Colonic mucosa (tissue), 4 donors: ENCODE results near the gene ADPRM. TPM values are rescaled to one million over a fixed set of nuclear protein-coding genes. Genes with fewer than 3 reads are reported as not detected.
"Not testable (repeated sequence)": the region's sequence is repeated elsewhere in the genome, so short reads cannot be mapped to it uniquely, and the experiment has no call there.

ENCODE experiments used
- DNase-seq: peaks from one replicate; pipeline ENCODE4 v3.0.0-alpha.2; 2020
- H3K27ac ChIP-seq: fragments of 200-600 bp; one replicate; pipeline ENCODE4 v1.8.0; 2021
- H3K27me3 ChIP-seq: fragments of 200-600 bp; one replicate; pipeline ENCODE4 v1.8.0; 2021
- H3K36me3 ChIP-seq: fragments of 200-600 bp; one replicate; pipeline ENCODE4 v1.8.0; 2021
- H3K4me1 ChIP-seq: fragments of 200-600 bp; one replicate; pipeline ENCODE4 v1.8.0; 2021; ENCODE audit warnings: mild to moderate bottlenecking
- H3K4me3 ChIP-seq: fragments of 200-600 bp; one replicate; pipeline ENCODE4 v1.8.0; 2021
- H3K9ac ChIP-seq, 2 donors: one replicate each; pipeline ENCODE4 v1.7.0; 2013; ENCODE audit warnings: control low read depth in 2 of 2, low read depth in 2 of 2, low read length in 2 of 2
- H3K9me3 ChIP-seq: fragments of 200-600 bp; one replicate; pipeline ENCODE4 v1.8.0; 2021
- CTCF ChIP-seq: fragments of 200-600 bp; IDR thresholded peaks from one replicate; pipeline ENCODE4 v1.8.0; 2022; ENCODE audit warnings: antibody characterized with exemption, mild to moderate bottlenecking
- intact Hi-C: fragments of 100-400 bp; cut with DNase I; formaldehyde crosslinking; loops from one replicate; pipeline ENCODE4 v1.14.1; 2022
- total RNA-seq, 2 donors: library from RNA; stranded (reverse); fragmentation: NEBNext Ultra II Directional in 1 of 2; extraction: Animal tissue kit (Norgen Biotek cat#: 25700) in 1 of 2; gene quantifications; one replicate each; pipeline ENCODE4 v1.2.1, GENCODE V29; 2021
- donor health status: healthy.
- donor health status: DM: no; HTN: no; CAD: no.
- donor health status: DM: no; HTN: no; CAD: no.

ADPRM gene
- total RNA-seq, 2 donors from 2014 or later: 4.1 to 7.7 TPM

GRCh38 chr17:10681866-10682446 lies 15.4 kb upstream of the ADPRM start:
- Histone ChIP-seq H3K27ac (no peak overlapping the region), H3K4me3 (no peak overlapping the region), H3K27me3 (no peaks in the 10 kb centered on the region), H3K36me3 (peaks cover 8% of the 10 kb centered on the region), H3K4me1 (no peaks in the 10 kb centered on the region), H3K9me3 (no peaks in the 10 kb centered on the region), H3K9ac (no peak overlapping the region)
- DNase-seq: no peak
- TF ChIP-seq CTCF: no peak
- intact Hi-C loops: no loop called here

- no peak overlapping the region for H3K9ac ChIP-seq
- H3K27ac ChIP-seq: no peak overlapping the region
- peaks cover 8% of the 10 kb centered on the region for H3K36me3 ChIP-seq
- no peaks in the 10 kb centered on the region for H3K4me1 ChIP-seq
- intact Hi-C loops: no loop called here
- no peaks in the 10 kb centered on the region for H3K9me3 ChIP-seq
- no peak overlapping the region for H3K4me3 ChIP-seq
- H3K27me3 ChIP-seq: no peaks in the 10 kb centered on the region
- peak; percentile 20 for TF ChIP-seq CTCF
- DNase-seq: no peak
Measured at GRCh38 chr17:10683853-10684252, 13.5 kb upstream of the ADPRM start.

- no peak for DNase-seq
- TF ChIP-seq CTCF: no peak
- Histone ChIP-seq H3K27me3 (no peaks in the 10 kb centered on the region), H3K36me3 (peaks cover 8% of the 10 kb centered on the region), H3K9ac (no peak overlapping the region), H3K27ac (no peak overlapping the region), H3K4me3 (no peak overlapping the region), H3K9me3 (no peaks in the 10 kb centered on the region), H3K4me1 (no peaks in the 10 kb centered on the region)
- intact Hi-C loops: no loop called here
Measured at GRCh38 chr17:10687499-10687898, 9.9 kb upstream of the ADPRM start.

DNA sequence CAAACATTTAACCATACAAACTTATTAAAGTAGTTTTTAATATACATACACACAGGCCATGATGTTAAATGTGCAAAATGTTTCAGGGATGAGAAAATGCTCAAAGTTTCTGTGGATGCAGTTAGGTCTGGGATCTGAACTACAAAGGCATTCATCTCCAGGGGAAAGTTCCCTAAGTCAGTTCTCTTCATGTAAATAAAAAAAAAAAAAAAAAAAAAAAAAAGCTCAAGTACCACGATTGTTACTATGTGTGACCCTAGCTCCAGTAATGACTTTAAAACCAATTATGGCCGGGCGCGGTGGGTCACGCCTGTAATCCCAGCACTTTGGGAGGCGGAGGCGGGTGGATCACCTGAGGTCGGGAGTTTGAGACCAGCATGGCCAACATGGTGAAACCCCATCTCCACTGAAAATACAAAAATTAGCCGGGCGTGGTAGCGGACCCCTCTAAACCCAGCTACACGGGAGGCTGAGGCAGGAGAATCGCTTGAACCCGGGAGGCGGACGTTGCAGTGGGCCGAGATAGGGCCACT lies 1.5 kb upstream of the ADPRM start:
- H3K4me3 ChIP-seq, H3K9ac ChIP-seq, H3K36me3 ChIP-seq, H3K4me1 ChIP-seq, intact Hi-C loops, H3K27me3 ChIP-seq, H3K9me3 ChIP-seq: not testable (repeated sequence)
- H3K27ac ChIP-seq: peak overlapping the region; percentile 97
- peak; percentile 18 for DNase-seq

GRCh38 chr17:10698096-10698818 lies 863 bp downstream of the ADPRM start:
- Histone ChIP-seq H3K36me3 (no peaks in the 10 kb centered on the region), H3K27me3 (no peaks in the 10 kb centered on the region), H3K9ac (peak overlapping the region; percentile 90 to 94), H3K9me3 (no peaks in the 10 kb centered on the region), H3K27ac (peak overlapping the region; percentile 97), H3K4me3 (peak overlapping the region; percentile 98), H3K4me1 (peaks cover 9% of the 10 kb centered on the region)
- intact Hi-C loops: no loop called here
- DNase-seq: no peak
- TF ChIP-seq CTCF: no peak

DNA sequence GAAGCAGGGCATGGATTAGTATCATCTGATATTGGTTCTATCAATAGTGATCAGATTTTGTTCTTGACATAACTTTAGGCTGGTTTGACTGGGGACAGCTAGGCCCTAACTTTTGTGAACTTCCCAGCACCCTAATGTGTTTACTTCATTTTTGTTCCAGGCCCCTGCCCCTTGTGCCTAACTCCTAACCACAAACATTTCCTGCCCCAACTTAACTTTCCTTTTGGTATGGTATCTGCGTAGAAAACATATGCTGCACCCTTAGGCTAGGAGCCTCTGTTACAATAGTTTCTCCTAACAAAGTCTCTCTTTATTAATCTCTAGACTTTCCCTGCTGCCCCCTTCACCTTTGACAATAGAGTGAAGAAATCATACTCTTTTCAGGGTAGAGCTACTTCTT lies 2.5 kb downstream of the ADPRM start:
- H3K9me3 ChIP-seq: no peaks in the 10 kb centered on the region
- H3K4me3 ChIP-seq: no peak overlapping the region
- no peaks in the 10 kb centered on the region for H3K27me3 ChIP-seq
- intact Hi-C loops: no loop called here
- no peak for TF ChIP-seq CTCF
- DNase-seq: no peak
- H3K4me1 ChIP-seq: peaks cover 9% of the 10 kb centered on the region
- H3K36me3 ChIP-seq: no peaks in the 10 kb centered on the region
- no peak overlapping the region for H3K9ac ChIP-seq
- H3K27ac ChIP-seq: no peak overlapping the region
